Measurements from ENCODE around the gene ASPDH. TPM values are rescaled to one million over a fixed set of nuclear protein-coding genes. Genes with fewer than 3 reads are reported as not detected.

Gene ASPDH
- total and polyA plus RNA-seq, 2 of the 13 experiments (the other 11 are each of a cell fraction or from before 2014, with no cell fraction given) = 2.2 to 3.3 TPM

- BruUV-seq (replicated peaks) = no TSS peak
- Histone ChIP-seq H3K4me1 (ENCODE audit: insufficient read depth, low read length) (peaks cover 13% of the 10 kb centered on the region), H3K4me2 (ENCODE audit: low read depth, low read length) (no peak overlapping the region), H3K4me3 (replicated peaks in 1 of 3; ENCODE audit: insufficient read depth in 1 of 3, low read depth in 2 of 3, low read length in 3 of 3) (no peak overlapping the region), H4K20me1 (ENCODE audit: insufficient read depth, low read length) (no peaks in the 10 kb centered on the region), H3K27ac (ENCODE audit: extremely low read length, insufficient read depth, low read length) (no peak overlapping the region), H2AFZ (ENCODE audit: low read length) (no peak overlapping the region), H3K36me3 (replicated peaks in 1 of 2; ENCODE audit: control insufficient read depth in 1 of 2, insufficient read depth in 2 of 2, low read length in 2 of 2) (no peaks in the 10 kb centered on the region), H3K79me2 (ENCODE audit: insufficient read depth, low read length) (no peaks in the 10 kb centered on the region), H3K9me3 (ENCODE audit: low read length) (no peaks in the 10 kb centered on the region), H3K27me3 (ENCODE audit: control insufficient read depth in 1 of 2, insufficient read depth in 2 of 2, low read length in 2 of 2) (peaks cover 1 to 23% of the 10 kb centered on the region in 2 experiments; a peak in 3 of 5 replicates), H3K9ac (ENCODE audit: insufficient read depth, low read depth, low read length) (no peak overlapping the region)
- intact Hi-C loops (cut with micrococcal nuclease; ENCODE audit: unreplicated experiment) (no loop called here), in situ Hi-C loops (cut with HindIII; ENCODE audit: extremely low pct_ligation_motif_present, low pct_unique_long_range_greater_than_20kb) (no loop called here)
- WGBS (ENCODE audit: low lambda C conversion rate) = 68% methylated on average over 6 of the region's 12 CpGs
- ATAC-seq = no peak
- ChIA-PET CTCF (ENCODE audit: low intra/inter-chr PET ratio, low total read pairs) (no interaction called here), POLR2A (no interaction called here)
- DNase-seq (ENCODE audit: low spot score) = no peak
- TF ChIP-seq ZNF629 (CRISPR knock-in tag; conservative IDR thresholded peaks at IDR 0.05) = peak; percentile 63
- no peak for TF ChIP-seq U2AF1 (optimal IDR thresholded peaks at IDR 0.05; ENCODE audit: low read depth, low read length)
- no peak for FAIRE-seq
Observed at GRCh38 chr19:50555033-50555432, 41.3 kb upstream of the ASPDH start.

GRCh38 chr19:50554212-50554611, 40.5 kb upstream of the ASPDH start:
- TF ChIP-seq ZNF773 (CRISPR knock-in tag; IDR thresholded peaks at IDR 0.05; ENCODE audit: borderline replicate concordance) (no peak), ZBTB37 (CRISPR knock-in tag; IDR thresholded peaks at IDR 0.05) (no peak), IRX3 (CRISPR knock-in tag; IDR thresholded peaks at IDR 0.05; ENCODE audit: borderline replicate concordance, low read depth) (no peak), PLRG1 (conservative IDR thresholded peaks at IDR 0.05) (no peak), DDIT3 (CRISPR knock-in tag; IDR thresholded peaks at IDR 0.05) (no peak)
- Histone ChIP-seq H3K4me2 (ENCODE audit: low read depth, low read length) (no peak overlapping the region), H2AFZ (ENCODE audit: low read length) (no peak overlapping the region), H3K36me3 (replicated peaks in 1 of 2; ENCODE audit: control insufficient read depth in 1 of 2, insufficient read depth in 2 of 2, low read length in 2 of 2) (no peaks in the 10 kb centered on the region), H3K9ac (ENCODE audit: insufficient read depth, low read depth, low read length) (no peak overlapping the region), H3K27me3 (ENCODE audit: control insufficient read depth in 1 of 2, insufficient read depth in 2 of 2, low read length in 2 of 2) (peaks cover 2 to 31% of the 10 kb centered on the region in 2 experiments; a peak in 3 of 5 replicates), H3K79me2 (ENCODE audit: insufficient read depth, low read length) (no peaks in the 10 kb centered on the region), H3K9me3 (ENCODE audit: low read length) (no peaks in the 10 kb centered on the region), H3K4me1 (ENCODE audit: insufficient read depth, low read length) (peaks cover 13% of the 10 kb centered on the region), H3K4me3 (replicated peaks in 1 of 3; ENCODE audit: insufficient read depth in 1 of 3, low read depth in 2 of 3, low read length in 3 of 3) (no peak overlapping the region), H3K27ac (ENCODE audit: extremely low read length, insufficient read depth, low read length) (no peak overlapping the region), H4K20me1 (ENCODE audit: insufficient read depth, low read length) (no peaks in the 10 kb centered on the region)
- 25% methylated on average over 2 of the region's 10 CpGs for WGBS (ENCODE audit: low lambda C conversion rate)
- ATAC-seq (no peak), DNase-seq (ENCODE audit: low spot score) (no peak), FAIRE-seq (no peak)
- no TSS peak for BruUV-seq (replicated peaks)
- intact Hi-C loops (cut with micrococcal nuclease; ENCODE audit: unreplicated experiment) = no loop called here
- in situ Hi-C loops (cut with HindIII; ENCODE audit: extremely low pct_ligation_motif_present, low pct_unique_long_range_greater_than_20kb) = no loop called here
- ChIA-PET POLR2A (no interaction called here), CTCF (ENCODE audit: low intra/inter-chr PET ratio, low total read pairs) (no interaction called here)
